ENCODE results near the gene SAMMSON. TPM values are rescaled to one million over a fixed set of nuclear protein-coding genes. Genes with fewer than 3 reads are reported as not detected.

SAMMSON gene
- polyA plus RNA-seq, 1 of the 3 experiments (the other 2 are of a cell fraction): not detected

DNA sequence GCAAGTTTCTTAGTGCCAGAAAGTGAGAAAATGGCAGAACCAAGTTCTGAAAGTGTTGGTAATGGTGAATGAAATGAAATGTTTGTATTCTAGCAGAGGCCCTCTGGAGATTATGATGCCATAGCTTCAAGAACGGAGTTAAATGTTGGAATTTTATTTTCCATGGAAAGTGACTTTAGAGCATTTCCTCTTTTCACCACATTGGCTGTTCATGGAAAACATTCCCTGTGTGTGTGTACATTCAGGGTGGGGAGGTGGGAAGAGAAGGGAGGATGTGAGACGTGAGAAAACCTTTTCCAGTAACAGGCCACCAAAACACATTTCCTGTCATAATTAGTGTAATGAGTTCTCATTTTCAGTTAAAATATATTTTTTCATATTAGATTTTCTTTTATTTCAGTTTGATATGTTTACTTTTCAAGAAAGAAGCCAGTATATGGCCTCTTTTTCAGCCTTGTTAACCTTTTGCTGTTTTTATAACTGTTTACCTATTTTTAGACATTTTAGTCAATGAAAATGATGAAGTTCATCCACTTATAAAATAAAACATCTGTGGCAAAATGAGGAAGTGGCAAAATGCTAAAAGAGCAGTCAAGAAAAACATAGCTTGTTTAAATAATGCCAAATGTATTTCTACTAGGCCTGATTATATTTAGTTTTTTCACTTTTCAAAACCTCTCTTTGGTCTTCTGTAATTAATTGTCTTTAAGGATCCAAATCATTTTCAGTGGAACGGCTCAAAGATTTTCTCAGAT, 21.6 kb downstream of the SAMMSON start:
- 54% methylated on average over 3 of the region's 3 CpGs for WGBS (ENCODE audit: low lambda C conversion rate)
- Histone ChIP-seq H3K4me1 (ENCODE audit: control insufficient read depth in 1 of 2, insufficient read depth in 2 of 2, low read depth in 1 of 2, low read length in 1 of 2) (no peaks in the 10 kb centered on the region), H3F3A (replicated peaks; ENCODE audit: insufficient read depth) (no peaks in the 10 kb centered on the region), H3K27ac (ENCODE audit: low read depth in 2 of 2, low read length in 1 of 2) (no peak overlapping the region), H3K4me2 (no peak overlapping the region), H3K79me2 (ENCODE audit: insufficient read depth) (no peaks in the 10 kb centered on the region), H3K4me3 (ENCODE audit: low read depth in 2 of 2, low read length in 1 of 2) (no peak overlapping the region), H3K9me2 (no peaks in the 10 kb centered on the region), H3K36me3 (replicated peaks in 1 of 2; ENCODE audit: control insufficient read depth in 1 of 2, insufficient read depth in 2 of 2, low read length in 1 of 2) (no peaks in the 10 kb centered on the region), H2AFZ (ENCODE audit: low read depth) (no peak overlapping the region), H3K9me3 (no peaks in the 10 kb centered on the region), H3K9ac (no peak overlapping the region), H4K20me1 (ENCODE audit: insufficient read depth) (no peaks in the 10 kb centered on the region), H3K27me3 (ENCODE audit: insufficient read depth) (no peaks in the 10 kb centered on the region)
- DNase-seq: no peak
- POLR2A ChIA-PET: no interaction called here
- TF ChIP-seq, protein P1, sequence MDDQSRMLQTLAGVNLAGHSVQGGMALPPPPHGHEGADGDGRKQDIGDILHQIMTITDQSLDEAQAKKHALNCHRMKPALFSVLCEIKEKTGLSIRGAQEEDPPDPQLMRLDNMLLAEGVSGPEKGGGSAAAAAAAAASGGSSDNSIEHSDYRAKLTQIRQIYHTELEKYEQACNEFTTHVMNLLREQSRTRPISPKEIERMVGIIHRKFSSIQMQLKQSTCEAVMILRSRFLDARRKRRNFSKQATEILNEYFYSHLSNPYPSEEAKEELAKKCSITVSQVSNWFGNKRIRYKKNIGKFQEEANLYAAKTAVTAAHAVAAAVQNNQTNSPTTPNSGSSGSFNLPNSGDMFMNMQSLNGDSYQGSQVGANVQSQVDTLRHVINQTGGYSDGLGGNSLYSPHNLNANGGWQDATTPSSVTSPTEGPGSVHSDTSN (IDR thresholded peaks at IDR 0.05): no peak
- no peak for TF ChIP-seq USF1 (IDR thresholded peaks at IDR 0.05; ENCODE audit: borderline replicate concordance, low read depth)
- TF ChIP-seq RFX5 (IDR thresholded peaks at IDR 0.05; ENCODE audit: low read length): no peak
- TF ChIP-seq FOXJ3 (CRISPR knock-in tag; IDR thresholded peaks at IDR 0.05): no peak
- TF ChIP-seq YY1 (IDR thresholded peaks at IDR 0.05; ENCODE audit: low read depth): no peak
- no peak for TF ChIP-seq TAF1 (IDR thresholded peaks at IDR 0.05; ENCODE audit: borderline replicate concordance, low read depth, low read length)
- no peak for TF ChIP-seq FOXM1 (IDR thresholded peaks at IDR 0.05; ENCODE audit: low read depth)
- TF ChIP-seq GABPA (IDR thresholded peaks at IDR 0.05; ENCODE audit: low read depth): no peak
- TF ChIP-seq, protein P2, sequence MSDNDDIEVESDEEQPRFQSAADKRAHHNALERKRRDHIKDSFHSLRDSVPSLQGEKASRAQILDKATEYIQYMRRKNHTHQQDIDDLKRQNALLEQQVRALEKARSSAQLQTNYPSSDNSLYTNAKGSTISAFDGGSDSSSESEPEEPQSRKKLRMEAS (IDR thresholded peaks at IDR 0.05; ENCODE audit: low read depth): no peak
- TF ChIP-seq MEF2A (IDR thresholded peaks at IDR 0.05; ENCODE audit: borderline replicate concordance, low read depth): no peak
- no peak for TF ChIP-seq NFIC (IDR thresholded peaks at IDR 0.05; ENCODE audit: borderline replicate concordance)
- TF ChIP-seq CTCF (IDR thresholded peaks at IDR 0.05): no peak
- TF ChIP-seq EZH2phosphoT487 (IDR thresholded peaks at IDR 0.05; ENCODE audit: borderline replicate concordance, low read depth): no peak
- no peak for TF ChIP-seq MXI1 (IDR thresholded peaks at IDR 0.05; ENCODE audit: low read depth, low read length)
- TF ChIP-seq, protein P3, sequence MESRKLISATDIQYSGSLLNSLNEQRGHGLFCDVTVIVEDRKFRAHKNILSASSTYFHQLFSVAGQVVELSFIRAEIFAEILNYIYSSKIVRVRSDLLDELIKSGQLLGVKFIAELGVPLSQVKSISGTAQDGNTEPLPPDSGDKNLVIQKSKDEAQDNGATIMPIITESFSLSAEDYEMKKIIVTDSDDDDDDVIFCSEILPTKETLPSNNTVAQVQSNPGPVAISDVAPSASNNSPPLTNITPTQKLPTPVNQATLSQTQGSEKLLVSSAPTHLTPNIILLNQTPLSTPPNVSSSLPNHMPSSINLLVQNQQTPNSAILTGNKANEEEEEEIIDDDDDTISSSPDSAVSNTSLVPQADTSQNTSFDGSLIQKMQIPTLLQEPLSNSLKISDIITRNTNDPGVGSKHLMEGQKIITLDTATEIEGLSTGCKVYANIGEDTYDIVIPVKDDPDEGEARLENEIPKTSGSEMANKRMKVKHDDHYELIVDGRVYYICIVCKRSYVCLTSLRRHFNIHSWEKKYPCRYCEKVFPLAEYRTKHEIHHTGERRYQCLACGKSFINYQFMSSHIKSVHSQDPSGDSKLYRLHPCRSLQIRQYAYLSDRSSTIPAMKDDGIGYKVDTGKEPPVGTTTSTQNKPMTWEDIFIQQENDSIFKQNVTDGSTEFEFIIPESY (IDR thresholded peaks at IDR 0.05; ENCODE audit: borderline replicate concordance, low read depth): no peak
- CTCF ChIA-PET: interaction anchor here (1.0 kb wide), 1 partner anchor 18 kb away, joined by 4 read pairs; no protein-coding TSS in a partner anchor

Measured in SK-N-SH (cell line).